Neural progenitor cell (in vitro differentiated cells): Measurements from ENCODE around the gene MBLAC1.

ENCODE experiments used
- EZH2 ChIP-seq: fragments of 200-600 bp; sonication (generic); IDR thresholded peaks from 2 replicates; pipeline ENCODE4 v1.6.1; 2017; ENCODE audit warnings: antibody characterized with exemption, mild to moderate bottlenecking, moderate library complexity
- EZH2phosphoT487 ChIP-seq: fragments of 200-600 bp; sonication (generic); IDR thresholded peaks from 2 replicates; pipeline ENCODE4 v1.6.1; 2017; ENCODE audit warnings: antibody characterized with exemption
- TF ChIP-seq, protein P1 (sequence below): fragments of 200-600 bp; sonication (generic); IDR thresholded peaks from 2 replicates; pipeline ENCODE4 v1.5.1; 2017; ENCODE audit warnings: antibody characterized with exemption, mild to moderate bottlenecking

- TF ChIP-seq EZH2 (no peak), EZH2phosphoT487 (no peak)
- TF ChIP-seq, protein P1, sequence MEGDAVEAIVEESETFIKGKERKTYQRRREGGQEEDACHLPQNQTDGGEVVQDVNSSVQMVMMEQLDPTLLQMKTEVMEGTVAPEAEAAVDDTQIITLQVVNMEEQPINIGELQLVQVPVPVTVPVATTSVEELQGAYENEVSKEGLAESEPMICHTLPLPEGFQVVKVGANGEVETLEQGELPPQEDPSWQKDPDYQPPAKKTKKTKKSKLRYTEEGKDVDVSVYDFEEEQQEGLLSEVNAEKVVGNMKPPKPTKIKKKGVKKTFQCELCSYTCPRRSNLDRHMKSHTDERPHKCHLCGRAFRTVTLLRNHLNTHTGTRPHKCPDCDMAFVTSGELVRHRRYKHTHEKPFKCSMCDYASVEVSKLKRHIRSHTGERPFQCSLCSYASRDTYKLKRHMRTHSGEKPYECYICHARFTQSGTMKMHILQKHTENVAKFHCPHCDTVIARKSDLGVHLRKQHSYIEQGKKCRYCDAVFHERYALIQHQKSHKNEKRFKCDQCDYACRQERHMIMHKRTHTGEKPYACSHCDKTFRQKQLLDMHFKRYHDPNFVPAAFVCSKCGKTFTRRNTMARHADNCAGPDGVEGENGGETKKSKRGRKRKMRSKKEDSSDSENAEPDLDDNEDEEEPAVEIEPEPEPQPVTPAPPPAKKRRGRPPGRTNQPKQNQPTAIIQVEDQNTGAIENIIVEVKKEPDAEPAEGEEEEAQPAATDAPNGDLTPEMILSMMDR = no peak
Observed at GRCh38 chr7:100093925-100094486, 32.8 kb upstream of the MBLAC1 start.
